ENCODE results near the gene RAB40B.

DNA sequence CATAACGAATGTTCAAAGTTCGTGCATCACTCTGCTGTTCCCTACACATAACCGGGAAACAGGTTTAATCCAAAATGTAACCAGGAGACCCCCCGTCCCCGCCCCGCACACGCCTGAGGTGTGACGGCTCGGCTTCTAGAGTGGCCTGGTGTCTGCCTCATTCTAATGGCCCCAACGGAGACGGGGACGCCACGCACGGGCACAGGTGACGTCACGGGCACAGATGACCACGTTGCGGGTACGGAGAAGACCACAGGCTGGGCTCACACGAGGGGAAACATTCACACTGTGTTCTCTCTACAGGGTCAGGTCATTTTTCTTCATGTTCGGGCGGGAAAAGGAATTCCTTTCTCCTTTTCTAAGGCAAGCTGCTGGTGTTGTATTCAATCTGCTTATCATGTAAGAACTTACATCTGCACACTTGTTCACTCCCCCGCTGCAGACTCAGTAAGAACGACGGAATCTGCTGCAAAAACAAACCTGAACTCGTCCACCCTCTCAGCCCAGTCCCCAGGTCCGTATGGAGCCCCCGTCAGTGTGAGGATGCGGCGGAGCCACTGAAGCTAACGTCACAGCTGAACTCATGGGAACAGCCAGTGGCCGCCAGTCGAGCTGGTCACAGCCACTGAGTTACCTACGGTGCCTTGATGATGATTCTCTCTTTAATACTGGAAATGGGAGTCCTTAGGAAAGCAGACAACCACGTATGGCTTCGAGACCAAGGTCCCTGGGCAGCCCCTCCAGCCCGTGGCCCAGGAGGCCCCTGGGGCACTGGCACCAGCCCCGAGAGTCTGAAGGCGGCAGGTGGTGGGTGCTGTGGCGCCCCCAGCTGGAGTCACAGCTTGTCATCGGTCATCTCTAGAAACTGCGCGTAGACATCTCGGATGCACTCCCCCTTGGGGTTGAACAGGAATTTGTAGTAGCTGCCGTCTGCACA lies 83.1 kb downstream of the RAB40B start:
- TF ChIP-seq, protein P1, sequence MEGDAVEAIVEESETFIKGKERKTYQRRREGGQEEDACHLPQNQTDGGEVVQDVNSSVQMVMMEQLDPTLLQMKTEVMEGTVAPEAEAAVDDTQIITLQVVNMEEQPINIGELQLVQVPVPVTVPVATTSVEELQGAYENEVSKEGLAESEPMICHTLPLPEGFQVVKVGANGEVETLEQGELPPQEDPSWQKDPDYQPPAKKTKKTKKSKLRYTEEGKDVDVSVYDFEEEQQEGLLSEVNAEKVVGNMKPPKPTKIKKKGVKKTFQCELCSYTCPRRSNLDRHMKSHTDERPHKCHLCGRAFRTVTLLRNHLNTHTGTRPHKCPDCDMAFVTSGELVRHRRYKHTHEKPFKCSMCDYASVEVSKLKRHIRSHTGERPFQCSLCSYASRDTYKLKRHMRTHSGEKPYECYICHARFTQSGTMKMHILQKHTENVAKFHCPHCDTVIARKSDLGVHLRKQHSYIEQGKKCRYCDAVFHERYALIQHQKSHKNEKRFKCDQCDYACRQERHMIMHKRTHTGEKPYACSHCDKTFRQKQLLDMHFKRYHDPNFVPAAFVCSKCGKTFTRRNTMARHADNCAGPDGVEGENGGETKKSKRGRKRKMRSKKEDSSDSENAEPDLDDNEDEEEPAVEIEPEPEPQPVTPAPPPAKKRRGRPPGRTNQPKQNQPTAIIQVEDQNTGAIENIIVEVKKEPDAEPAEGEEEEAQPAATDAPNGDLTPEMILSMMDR (IDR thresholded peaks at IDR 0.05; ENCODE audit: low read depth, low read length), result peak; percentile 17
- no peak for TF ChIP-seq EZH2phosphoT487 (IDR thresholded peaks at IDR 0.05; ENCODE audit: low read depth)
